Fibroblast of peridontal ligament (primary cell): Measurements from ENCODE around the gene ZMIZ1.
"Not testable (repeated sequence)": the region's sequence is repeated elsewhere in the genome, so short reads cannot be mapped to it uniquely, and the experiment has no call there.

Experiments used
- DNase-seq: peaks from one replicate; pipeline ENCODE4 v3.0.0-alpha.2; 2010; ENCODE audit errors: extremely low read depth

Gene ZMIZ1

GRCh38 chr10:79031723-79032122 is 37.0 kb upstream of the ZMIZ1 start:
- no peak for DNase-seq

GRCh38 chr10:79034271-79034876 is 34.4 kb upstream of the ZMIZ1 start:
- no peak for DNase-seq

- not testable (repeated sequence) for DNase-seq
Measured at GRCh38 chr10:79036416-79036815, 32.4 kb upstream of the ZMIZ1 start.

- DNase-seq: no peak
Measured at GRCh38 chr10:79038104-79038840, 30.5 kb upstream of the ZMIZ1 start.

GRCh38 chr10:79038841-79039201 is 29.9 kb upstream of the ZMIZ1 start:
- no peak for DNase-seq

- DNase-seq: no peak
Measured at GRCh38 chr10:79042639-79043411, 25.9 kb upstream of the ZMIZ1 start.

GRCh38 chr10:79044036-79044632 is 24.6 kb upstream of the ZMIZ1 start:
- no peak for DNase-seq

GRCh38 chr10:79044846-79045245 is 23.9 kb upstream of the ZMIZ1 start:
- no peak for DNase-seq

- no peak for DNase-seq
Measured at GRCh38 chr10:79045566-79046175, 23.1 kb upstream of the ZMIZ1 start.

- DNase-seq: no peak
Measured at GRCh38 chr10:79046326-79046725, 22.4 kb upstream of the ZMIZ1 start.

- DNase-seq: no peak
Measured at GRCh38 chr10:79046741-79047583, 21.8 kb upstream of the ZMIZ1 start.

- no peak for DNase-seq
Measured at GRCh38 chr10:79047584-79047874, 21.2 kb upstream of the ZMIZ1 start.

- DNase-seq: no peak
Measured at GRCh38 chr10:79047875-79048638, 20.7 kb upstream of the ZMIZ1 start.

GRCh38 chr10:79048639-79049550 is 19.9 kb upstream of the ZMIZ1 start:
- DNase-seq: no peak

- peak; percentile 22 for DNase-seq
Measured at GRCh38 chr10:79049931-79050895, 18.6 kb upstream of the ZMIZ1 start.

- DNase-seq: peak; percentile 17
Measured at GRCh38 chr10:79050896-79051555, 17.7 kb upstream of the ZMIZ1 start.

GRCh38 chr10:79051766-79052165 is 17.0 kb upstream of the ZMIZ1 start:
- no peak for DNase-seq
